Hepatocyte (in vitro differentiated cells): Measurements from ENCODE around the gene EFCAB10. TPM values are rescaled to one million over a fixed set of nuclear protein-coding genes. Genes with fewer than 3 reads are reported as not detected.

Experiments used
- DNase-seq: peaks from one replicate; pipeline ENCODE4 v3.0.0-alpha.2; 2016; ENCODE audit warnings: low spot score
- H2AFZ ChIP-seq: fragments of 200-600 bp; sonication (generic); 2 replicates; pipeline ENCODE4 v1.6.0; 2016; ENCODE audit warnings: antibody characterized with exemption, mild to moderate bottlenecking
- H3K27ac ChIP-seq: fragments of 200-600 bp; sonication (generic); 2 replicates; pipeline ENCODE4 v1.5.1; 2016; ENCODE audit warnings: mild to moderate bottlenecking
- H3K27me3 ChIP-seq: fragments of 200-600 bp; sonication (generic); 2 replicates; pipeline ENCODE4 v1.6.1; 2016
- H3K36me3 ChIP-seq: fragments of 200-600 bp; sonication (generic); replicated peaks from 2 replicates; pipeline ENCODE4 v1.5.1; 2016; ENCODE audit warnings: low read depth; ENCODE audit not compliant: insufficient read depth
- H3K4me1 ChIP-seq: fragments of 200-600 bp; sonication (generic); 2 replicates; pipeline ENCODE4 v1.5.1; 2016; ENCODE audit warnings: mild to moderate bottlenecking, moderate library complexity; ENCODE audit not compliant: insufficient read depth
- H3K4me2 ChIP-seq: fragments of 200-600 bp; sonication (generic); 2 replicates; pipeline ENCODE4 v1.6.0; 2016
- H3K4me3 ChIP-seq: fragments of 200-600 bp; sonication (generic); 2 replicates; pipeline ENCODE4 v1.5.1; 2016; ENCODE audit warnings: mild to moderate bottlenecking
- H3K79me2 ChIP-seq: fragments of 200-600 bp; sonication (generic); 2 replicates; pipeline ENCODE4 v1.6.0; 2017; ENCODE audit warnings: mild to moderate bottlenecking
- H3K9me2 ChIP-seq: fragments of 200-600 bp; sonication (generic); replicated peaks from 2 replicates; pipeline ENCODE4 v1.6.0; 2017; ENCODE audit warnings: mild to moderate bottlenecking; ENCODE audit not compliant: insufficient read depth
- H3K9me3 ChIP-seq: fragments of 200-600 bp; sonication (generic); 2 replicates; pipeline ENCODE4 v1.5.1; 2016; ENCODE audit warnings: low read depth, mild to moderate bottlenecking
- H4K20me1 ChIP-seq: fragments of 200-600 bp; sonication (generic); 2 replicates; pipeline ENCODE4 v1.6.0; 2016; ENCODE audit warnings: mild to moderate bottlenecking; ENCODE audit not compliant: insufficient read depth, poor library complexity, severe bottlenecking
- EZH2 ChIP-seq: fragments of 200-600 bp; sonication (generic); IDR thresholded peaks from 2 replicates; pipeline ENCODE4 v1.6.1; 2016; ENCODE audit warnings: antibody characterized with exemption, mild to moderate bottlenecking, borderline replicate concordance
- EZH2phosphoT487 ChIP-seq: fragments of 200-600 bp; sonication (generic); IDR thresholded peaks from one replicate; pipeline ENCODE4 v1.6.1; 2018; ENCODE audit warnings: antibody characterized with exemption, mild to moderate bottlenecking, low read depth, moderate library complexity; ENCODE audit not compliant: unreplicated experiment, severe bottlenecking
- WGBS: methylation state at CpG from one replicate; pipeline ENCODE4 v1.1.6; 2016; ENCODE audit warnings: low lambda C conversion rate; ENCODE audit errors: missing lambda C conversion rate; 5-methylcytosine and 5-hydroxymethylcytosine counted together
- polyA plus RNA-seq: library from polyadenylated mRNA; unstranded; fragments of >200 nt; fragmentation: Nextera tagmentation; extraction: Ambion mirVana; gene quantifications from 2 replicates; pipeline ENCODE4 v1.2.1, GENCODE V29; 2016
- total RNA-seq: library from RNA; depleted of rRNA; stranded (reverse); fragments of >200 nt; gene quantifications from 2 replicates; pipeline ENCODE4 v1.2.3, GENCODE V29; 2014
- TF ChIP-seq, protein P1 (sequence below): fragments of 200-600 bp; sonication (generic); IDR thresholded peaks from 2 replicates; pipeline ENCODE4 v1.5.1; 2016; ENCODE audit warnings: antibody characterized with exemption, mild to moderate bottlenecking; ENCODE audit not compliant: poor library complexity

Gene EFCAB10
- total and polyA plus RNA-seq, 2 experiments from 2014 or later: 0.24 TPM; not detected in 1

- 79% methylated on average over 1 of the region's 1 CpG for WGBS
Measured at GRCh38 chr7:105577251-105577650, 4.0 kb downstream of the EFCAB10 start.

GRCh38 chr7:105571891-105572290, 9.4 kb downstream of the EFCAB10 start:
- TF ChIP-seq EZH2: no peak
- TF ChIP-seq EZH2phosphoT487: no peak
- TF ChIP-seq, protein P1, sequence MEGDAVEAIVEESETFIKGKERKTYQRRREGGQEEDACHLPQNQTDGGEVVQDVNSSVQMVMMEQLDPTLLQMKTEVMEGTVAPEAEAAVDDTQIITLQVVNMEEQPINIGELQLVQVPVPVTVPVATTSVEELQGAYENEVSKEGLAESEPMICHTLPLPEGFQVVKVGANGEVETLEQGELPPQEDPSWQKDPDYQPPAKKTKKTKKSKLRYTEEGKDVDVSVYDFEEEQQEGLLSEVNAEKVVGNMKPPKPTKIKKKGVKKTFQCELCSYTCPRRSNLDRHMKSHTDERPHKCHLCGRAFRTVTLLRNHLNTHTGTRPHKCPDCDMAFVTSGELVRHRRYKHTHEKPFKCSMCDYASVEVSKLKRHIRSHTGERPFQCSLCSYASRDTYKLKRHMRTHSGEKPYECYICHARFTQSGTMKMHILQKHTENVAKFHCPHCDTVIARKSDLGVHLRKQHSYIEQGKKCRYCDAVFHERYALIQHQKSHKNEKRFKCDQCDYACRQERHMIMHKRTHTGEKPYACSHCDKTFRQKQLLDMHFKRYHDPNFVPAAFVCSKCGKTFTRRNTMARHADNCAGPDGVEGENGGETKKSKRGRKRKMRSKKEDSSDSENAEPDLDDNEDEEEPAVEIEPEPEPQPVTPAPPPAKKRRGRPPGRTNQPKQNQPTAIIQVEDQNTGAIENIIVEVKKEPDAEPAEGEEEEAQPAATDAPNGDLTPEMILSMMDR: no peak
- Histone ChIP-seq H3K4me1 (no peaks in the 10 kb centered on the region), H4K20me1 (no peaks in the 10 kb centered on the region), H3K27ac (no peak overlapping the region), H3K9me3 (no peaks in the 10 kb centered on the region), H3K4me3 (no peak overlapping the region), H3K27me3 (no peaks in the 10 kb centered on the region), H3K4me2 (no peak overlapping the region), H3K79me2 (no peaks in the 10 kb centered on the region), H3K9me2 (no peaks in the 10 kb centered on the region), H3K36me3 (no peaks in the 10 kb centered on the region), H2AFZ (no peak overlapping the region)
- 87% methylated on average over 2 of the region's 2 CpGs for WGBS
- no peak for DNase-seq

More at GRCh38 chr7:105577251-105577650, 4.0 kb downstream of the EFCAB10 start:
- Histone ChIP-seq H3K9me3 (no peaks in the 10 kb centered on the region), H3K4me2 (no peak overlapping the region), H3K27ac (no peak overlapping the region), H3K79me2 (no peaks in the 10 kb centered on the region), H3K36me3 (no peaks in the 10 kb centered on the region), H2AFZ (no peak overlapping the region), H3K4me1 (no peaks in the 10 kb centered on the region), H4K20me1 (no peaks in the 10 kb centered on the region), H3K27me3 (no peaks in the 10 kb centered on the region), H3K9me2 (no peaks in the 10 kb centered on the region), H3K4me3 (no peak overlapping the region)
- no peak for TF ChIP-seq EZH2phosphoT487
- TF ChIP-seq, protein P1: no peak
- TF ChIP-seq EZH2: no peak
- DNase-seq: no peak

DNA sequence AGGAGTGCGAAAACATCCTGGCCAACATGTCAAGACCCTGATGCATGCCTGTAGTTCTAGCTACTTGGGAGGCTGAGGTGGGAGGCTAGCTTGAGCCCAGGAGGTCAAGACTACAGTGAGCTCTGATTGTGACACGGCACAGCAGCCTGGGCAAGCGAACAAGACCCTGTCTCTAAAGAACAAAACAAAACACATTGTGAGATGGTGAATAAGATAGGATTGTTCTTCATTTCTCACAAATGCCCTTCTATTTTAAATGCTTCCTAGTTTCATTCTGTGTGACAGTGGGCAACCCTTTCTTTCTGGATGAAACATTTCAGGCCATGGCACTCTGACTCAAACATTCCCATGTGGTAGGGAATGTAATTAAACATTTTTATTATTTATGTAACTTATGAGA, 13.5 kb downstream of the EFCAB10 start:
- Histone ChIP-seq H3K9me3 (no peaks in the 10 kb centered on the region), H3K27me3 (no peaks in the 10 kb centered on the region), H4K20me1 (no peaks in the 10 kb centered on the region), H3K4me3 (no peak overlapping the region), H3K27ac (no peak overlapping the region), H3K79me2 (no peaks in the 10 kb centered on the region), H2AFZ (no peak overlapping the region), H3K36me3 (no peaks in the 10 kb centered on the region), H3K9me2 (no peaks in the 10 kb centered on the region), H3K4me1 (no peaks in the 10 kb centered on the region), H3K4me2 (no peak overlapping the region)
- no peak for TF ChIP-seq EZH2
- TF ChIP-seq EZH2phosphoT487: no peak
- TF ChIP-seq, protein P1: no peak
- no peak for DNase-seq
- 96% methylated on average over 3 of the region's 3 CpGs for WGBS

GRCh38 chr7:105567024-105567423, 14.3 kb downstream of the EFCAB10 start:
- 68% methylated on average over 2 of the region's 2 CpGs for WGBS
- H2AFZ ChIP-seq: no peak overlapping the region
- DNase-seq: no peak
- no peak overlapping the region for H3K27ac ChIP-seq
- TF ChIP-seq EZH2phosphoT487 (no peak), EZH2 (no peak)
- TF ChIP-seq, protein P1: no peak
- no peaks in the 10 kb centered on the region for H4K20me1 ChIP-seq
- no peak overlapping the region for H3K4me2 ChIP-seq
- H3K9me3 ChIP-seq: no peaks in the 10 kb centered on the region
- H3K36me3 ChIP-seq: no peaks in the 10 kb centered on the region
- H3K4me3 ChIP-seq: no peak overlapping the region
- H3K79me2 ChIP-seq: no peaks in the 10 kb centered on the region
- no peaks in the 10 kb centered on the region for H3K4me1 ChIP-seq
- H3K27me3 ChIP-seq: no peaks in the 10 kb centered on the region
- no peaks in the 10 kb centered on the region for H3K9me2 ChIP-seq
